H9 (cell line): ENCODE results near the gene DISC1. TPM values are rescaled to one million over a fixed set of nuclear protein-coding genes. Genes with fewer than 3 reads are reported as not detected.

Experiments
- DNase-seq: peaks from one replicate; pipeline ENCODE4 v3.0.0-alpha.2; 2017
- H2AFZ ChIP-seq: one replicate; pipeline ENCODE4 v1.6.1; 2013; ENCODE audit warnings: mild to moderate bottlenecking, low read length, control low read depth, moderate library complexity
- H2AK5ac ChIP-seq: 2 replicates; pipeline ENCODE4 v1.6.1; 2013; ENCODE audit warnings: low read length, control low read depth, mixed read lengths; ENCODE audit not compliant: insufficient read length
- H2BK120ac ChIP-seq: one replicate; pipeline ENCODE4 v1.6.1; 2013; ENCODE audit warnings: low read depth, mild to moderate bottlenecking, low read length, control low read depth, inconsistent platforms; ENCODE audit not compliant: poor library complexity, severe bottlenecking
- H2BK12ac ChIP-seq: 2 replicates; pipeline ENCODE4 v1.6.1; 2013; ENCODE audit warnings: low read length, control low read depth, mixed read lengths, low read depth; ENCODE audit not compliant: insufficient read length
- H2BK15ac ChIP-seq: 2 replicates; pipeline ENCODE4 v1.6.1; 2013; ENCODE audit warnings: low read depth, low read length, control low read depth
- H2BK20ac ChIP-seq: one replicate; pipeline ENCODE4 v1.6.1; 2013; ENCODE audit warnings: low read depth, mild to moderate bottlenecking, low read length, control low read depth, inconsistent platforms; ENCODE audit not compliant: poor library complexity, severe bottlenecking
- H2BK5ac ChIP-seq: 2 replicates; pipeline ENCODE4 v1.6.1; 2013; ENCODE audit warnings: low read length, control low read depth, mixed read lengths; ENCODE audit not compliant: insufficient read length
- H3K14ac ChIP-seq: 2 replicates; pipeline ENCODE4 v1.6.1; 2013; ENCODE audit warnings: low read length, control low read depth; ENCODE audit not compliant: insufficient read depth
- H3K18ac ChIP-seq: 2 replicates; pipeline ENCODE4 v1.6.1; 2013; ENCODE audit warnings: low read depth, mild to moderate bottlenecking, mixed read lengths, low read length, control low read depth; ENCODE audit not compliant: insufficient read length
- H3K23ac ChIP-seq: 2 replicates; pipeline ENCODE4 v1.6.1; 2013; ENCODE audit warnings: low read length, control low read depth, mixed read lengths, low read depth; ENCODE audit not compliant: insufficient read length
- H3K23me2 ChIP-seq: 2 replicates; pipeline ENCODE4 v1.6.1; 2013; ENCODE audit warnings: low read depth, mild to moderate bottlenecking, mixed read lengths, low read length, control low read depth; ENCODE audit not compliant: insufficient read length, poor library complexity, severe bottlenecking
- H3K27ac ChIP-seq: 2 replicates; pipeline ENCODE4 v1.5.1; 2013; ENCODE audit warnings: low read length, control low read depth, mixed read lengths, low read depth; ENCODE audit not compliant: insufficient read length
- H3K27me3 ChIP-seq: 2 replicates; pipeline ENCODE4 v1.6.1; 2013; ENCODE audit warnings: low read length, control low read depth, inconsistent platforms; ENCODE audit not compliant: insufficient read depth
- H3K4ac ChIP-seq: 2 replicates; pipeline ENCODE4 v1.6.1; 2013; ENCODE audit warnings: low read depth, mild to moderate bottlenecking, control low read depth, inconsistent platforms, low read length, moderate library complexity
- H3K4me1 ChIP-seq: 2 replicates; pipeline ENCODE4 v1.6.1; 2013; ENCODE audit warnings: low read length, control low read depth, inconsistent platforms; ENCODE audit not compliant: insufficient read depth
- H3K4me2 ChIP-seq: 2 replicates; pipeline ENCODE4 v1.6.1; 2013; ENCODE audit warnings: low read length, control low read depth, mixed read lengths; ENCODE audit not compliant: insufficient read length, insufficient read depth
- H3K56ac ChIP-seq: 2 replicates; pipeline ENCODE4 v1.6.1; 2013; ENCODE audit warnings: low read depth, mild to moderate bottlenecking, mixed read lengths, low read length, control low read depth; ENCODE audit not compliant: insufficient read length
- H3K79me1 ChIP-seq: 2 replicates; pipeline ENCODE4 v1.6.1; 2013; ENCODE audit warnings: low read depth, mild to moderate bottlenecking, moderate library complexity, low read length, control low read depth, inconsistent platforms; ENCODE audit not compliant: insufficient read depth, poor library complexity, severe bottlenecking
- H3K79me2 ChIP-seq: 2 replicates; pipeline ENCODE4 v1.6.1; 2013; ENCODE audit warnings: low read length, control low read depth, inconsistent platforms; ENCODE audit not compliant: insufficient read depth
- H3K9ac ChIP-seq: 2 replicates; pipeline ENCODE4 v1.6.1; 2013; ENCODE audit warnings: low read length, control low read depth, mixed read lengths; ENCODE audit not compliant: insufficient read length; ENCODE audit errors: extremely low read depth
- H3K9me3 ChIP-seq: one replicate; pipeline ENCODE4 v1.6.1; 2013; ENCODE audit warnings: low read depth, low read length, inconsistent platforms; ENCODE audit not compliant: control insufficient read depth
- H3T11ph ChIP-seq: one replicate; pipeline ENCODE4 v1.6.1; 2013; ENCODE audit warnings: mild to moderate bottlenecking, low read length, control low read depth, inconsistent platforms
- H4K20me1 ChIP-seq: one replicate; pipeline ENCODE4 v1.6.1; 2013; ENCODE audit not compliant: control insufficient read depth, insufficient read length, insufficient read depth
- H4K5ac ChIP-seq: 2 replicates; pipeline ENCODE4 v1.6.1; 2013; ENCODE audit warnings: low read depth, mild to moderate bottlenecking, mixed read lengths, low read length, control low read depth; ENCODE audit not compliant: insufficient read length
- H4K8ac ChIP-seq: replicated peaks from 2 replicates; pipeline ENCODE4 v1.6.1; 2013; ENCODE audit warnings: low read length, control low read depth, mixed read lengths, low read depth; ENCODE audit not compliant: insufficient read length
- H4K91ac ChIP-seq: 2 replicates; pipeline ENCODE4 v1.6.1; 2013; ENCODE audit warnings: low read depth, mild to moderate bottlenecking, moderate library complexity, mixed read lengths, low read length, control low read depth; ENCODE audit not compliant: insufficient read length
- H3K27ac Mint-ChIP-seq, 3 experiments: 2 replicates in 2 of 3; 3 replicates in 1 of 3; pipeline ENCODE4 v1.8.0; 2020 to 2021; ENCODE audit warnings: mixed read lengths in 3 of 3, mild to moderate bottlenecking in 1 of 3, moderate library complexity in 1 of 3
- H3K27me3 Mint-ChIP-seq: 2 replicates; pipeline ENCODE4 v1.8.0; 2021; ENCODE audit warnings: low read depth, mild to moderate bottlenecking, moderate library complexity, mixed read lengths
- H3K36me3 Mint-ChIP-seq, 3 experiments: 2 replicates in 2 of 3; 3 replicates in 1 of 3; pipeline ENCODE4 v1.8.0; 2020 to 2021; ENCODE audit warnings: low read depth in 3 of 3, mixed read lengths in 3 of 3; ENCODE audit not compliant: insufficient read depth in 1 of 3
- H3K4me1 Mint-ChIP-seq, 2 experiments: 2 replicates each; pipeline ENCODE4 v1.8.0; 2020; ENCODE audit warnings: mixed read lengths in 2 of 2
- H3K4me3 Mint-ChIP-seq, 2 experiments: 2 replicates in 1 of 2; 3 replicates in 1 of 2; pipeline ENCODE4 v1.8.0; 2020 to 2021; ENCODE audit warnings: mild to moderate bottlenecking in 2 of 2, mixed read lengths in 2 of 2, moderate library complexity in 1 of 2
- H3K9me3 Mint-ChIP-seq, 2 experiments: 2 replicates in 1 of 2; 3 replicates in 1 of 2; pipeline ENCODE4 v1.8.0; 2020; ENCODE audit warnings: mild to moderate bottlenecking in 2 of 2, mixed read lengths in 2 of 2, moderate library complexity in 1 of 2
- CTCF ChIP-seq: fragments of 200-600 bp; sonication (generic); conservative IDR thresholded peaks from 3 replicates; pipeline ENCODE4 v1.8.0; 2021; ENCODE audit warnings: antibody characterized with exemption, mild to moderate bottlenecking
- WGBS: extraction: QIAGEN DNeasy Blood & Tissue Kit; methylation state at CpG from one replicate; pipeline ENCODE4 v1.1.7; 2013; ENCODE audit warnings: missing lambda C conversion rate, low lambda C conversion rate, mixed read lengths; ENCODE audit not compliant: insufficient read length; ENCODE audit errors: extremely low coverage; 5-methylcytosine and 5-hydroxymethylcytosine counted together
- total RNA-seq: library from RNA; stranded (reverse); gene quantifications from 2 replicates; pipeline ENCODE4 v1.2.1, GENCODE V29; 2021

Gene DISC1
- total RNA-seq, 1 experiment from 2014 or later: 2.5 TPM

- Histone ChIP-seq H2AK5ac (no peak overlapping the region), H2AFZ (no peak overlapping the region), H3K9ac (no peak overlapping the region), H3K27ac (no peak overlapping the region), H4K8ac (no peak overlapping the region), H3K23ac (no peak overlapping the region), H2BK5ac (no peak overlapping the region), H4K20me1 (no peaks in the 10 kb centered on the region), H2BK20ac (no peak overlapping the region), H3K18ac (no peak overlapping the region), H3K79me2 (no peaks in the 10 kb centered on the region), H3T11ph (no peak overlapping the region), H3K79me1 (no peaks in the 10 kb centered on the region), H2BK120ac (no peak overlapping the region), H2BK15ac (no peak overlapping the region), H3K14ac (no peak overlapping the region), H3K4me1 (no peaks in the 10 kb centered on the region; the same call in 1 of the 2 replicates), H3K56ac (no peak overlapping the region), H4K5ac (no peak overlapping the region), H3K23me2 (peaks cover 9% of the 10 kb centered on the region), H3K4ac (no peak overlapping the region), H3K4me2 (no peak overlapping the region), H2BK12ac (no peak overlapping the region), H4K91ac (no peak overlapping the region), H3K9me3 (no peaks in the 10 kb centered on the region), H3K27me3 (0 out of 2 replicates have a peak, but pooled peaks cover 4% of the 10 kb centered on the region)
- no peak for TF ChIP-seq CTCF
- Mint-ChIP-seq H3K27me3 (peaks cover 11% of the 10 kb centered on the region), H3K4me3 (no peak overlapping the region), H3K27ac (no peak overlapping the region), H3K9me3 (no peaks in the 10 kb centered on the region), H3K36me3 (no peaks in the 10 kb centered on the region), H3K4me1 (peaks cover 4% of the 10 kb centered on the region in 2 experiments; a peak in 2 of 4 replicates)
- DNase-seq: no peak
- WGBS: no CpG with 5 or more reads among the region's 4 CpGs
Observed at GRCh38 chr1:231631717-231632116, 5.1 kb downstream of the DISC1 start.
